ENCODE data around the gene TNFRSF6B. TPM values are rescaled to one million over a fixed set of nuclear protein-coding genes. Genes with fewer than 3 reads are reported as not detected.
A peak's percentile ranks its signal among the peaks of the same experiment; 100 is the strongest.
"Not testable (repeated sequence)": the region's sequence is repeated elsewhere in the genome, so short reads cannot be mapped to it uniquely, and the experiment has no call there.

The TNFRSF6B gene
- total and polyA plus RNA-seq, 3 experiments from 2014 or later, result 0.22 TPM; not detected in 2

- Mint-ChIP-seq H3K4me1 (peaks cover 9 to 21% (median 19%) of the 10 kb centered on the region in 3 donors), H3K27me3 (peaks cover 0 to 4% of the 10 kb centered on the region in 2 donors), H3K9me3 (no peaks in the 10 kb centered on the region), H3K36me3 (peaks cover 4 to 61% (median 7%) of the 10 kb centered on the region in 3 donors), H3K27ac (no peak overlapping the region), H3K4me3 (no peak overlapping the region)
- Histone ChIP-seq H3K9me3 (ENCODE audit: low read length) (no peaks in the 10 kb centered on the region), H3K4me3 (ENCODE audit: low read length) (no peak overlapping the region), H3K27me3 (ENCODE audit: insufficient read depth, low read length, poor library complexity, severe bottlenecking) (no peaks in the 10 kb centered on the region), H3K4me1 (ENCODE audit: insufficient read depth, low read length) (peaks cover 10% of the 10 kb centered on the region), H3K36me3 (ENCODE audit: insufficient read depth, low read length) (no peaks in the 10 kb centered on the region), H3K27ac (ENCODE audit: low read depth, low read length) (no peak overlapping the region)
- DNase-seq, result no peak
- CTCF ChIA-PET, result no interaction called here
- POLR2A ChIA-PET, result no interaction called here
These were observed 33.0 kb upstream of the TNFRSF6B start for GRCh38 chr20:63663332-63664066.

GRCh38 chr20:63664143-63664851, 32.2 kb upstream of the TNFRSF6B start:
- ChIA-PET POLR2A (no interaction called here), CTCF (no interaction called here)
- Histone ChIP-seq H3K36me3 (ENCODE audit: insufficient read depth, low read length) (no peaks in the 10 kb centered on the region), H3K27me3 (ENCODE audit: insufficient read depth, low read length, poor library complexity, severe bottlenecking) (no peaks in the 10 kb centered on the region), H3K4me3 (ENCODE audit: low read length) (no peak overlapping the region), H3K4me1 (ENCODE audit: insufficient read depth, low read length) (peaks cover 3% of the 10 kb centered on the region), H3K27ac (ENCODE audit: low read depth, low read length) (no peak overlapping the region), H3K9me3 (ENCODE audit: low read length) (no peaks in the 10 kb centered on the region)
- Mint-ChIP-seq H3K4me1 (peaks cover 8 to 13% (median 11%) of the 10 kb centered on the region in 3 donors), H3K27me3 (peaks cover 0 to 4% of the 10 kb centered on the region in 2 donors), H3K9me3 (no peaks in the 10 kb centered on the region), H3K36me3 (peaks cover 4 to 64% (median 7%) of the 10 kb centered on the region in 3 donors), H3K27ac (no peak overlapping the region), H3K4me3 (no peak overlapping the region)
- no peak for DNase-seq

- H3K36me3 Mint-ChIP-seq, result peaks cover 4 to 63% (median 7%) of the 10 kb centered on the region in 3 donors
- ChIA-PET POLR2A (no interaction called here), CTCF (no interaction called here)
- no peak for DNase-seq
- Histone ChIP-seq H3K36me3 (ENCODE audit: insufficient read depth, low read length) (no peaks in the 10 kb centered on the region), H3K9me3 (ENCODE audit: low read length) (no peaks in the 10 kb centered on the region), H3K4me3 (ENCODE audit: low read length) (no peak overlapping the region), H3K27ac (ENCODE audit: low read depth, low read length) (no peak overlapping the region), H3K4me1 (ENCODE audit: insufficient read depth, low read length) (no peaks in the 10 kb centered on the region), H3K27me3 (ENCODE audit: insufficient read depth, low read length, poor library complexity, severe bottlenecking) (no peaks in the 10 kb centered on the region)
- H3K9me3 Mint-ChIP-seq, result no peaks in the 10 kb centered on the region
- peaks cover 0 to 2% of the 10 kb centered on the region in 2 donors for H3K27me3 Mint-ChIP-seq
- peaks cover 3 to 6% (median 5%) of the 10 kb centered on the region in 3 donors for H3K4me1 Mint-ChIP-seq
- H3K27ac Mint-ChIP-seq, result no peak overlapping the region
- H3K4me3 Mint-ChIP-seq, result no peak overlapping the region
These were observed 31.4 kb upstream of the TNFRSF6B start for GRCh38 chr20:63664861-63665594.

GRCh38 chr20:63665708-63666107, 30.7 kb upstream of the TNFRSF6B start:
- H3K27ac Mint-ChIP-seq, result peak overlapping the region in 1 of 8 donors; percentile 48
- Histone ChIP-seq H3K27ac (ENCODE audit: low read depth, low read length) (no peak overlapping the region), H3K4me3 (ENCODE audit: low read length) (no peak overlapping the region), H3K9me3 (ENCODE audit: low read length) (no peaks in the 10 kb centered on the region), H3K36me3 (ENCODE audit: insufficient read depth, low read length) (no peaks in the 10 kb centered on the region), H3K27me3 (ENCODE audit: insufficient read depth, low read length, poor library complexity, severe bottlenecking) (no peaks in the 10 kb centered on the region), H3K4me1 (ENCODE audit: insufficient read depth, low read length) (no peaks in the 10 kb centered on the region)
- peaks cover 4 to 58% (median 9%) of the 10 kb centered on the region in 3 donors for H3K36me3 Mint-ChIP-seq
- peaks cover 0 to 1% (median 0%) of the 10 kb centered on the region in 3 donors for H3K4me1 Mint-ChIP-seq
- ChIA-PET POLR2A (no interaction called here), CTCF (no interaction called here)
- DNase-seq, result no peak
- H3K4me3 Mint-ChIP-seq, result no peak overlapping the region
- peaks cover 0 to 2% of the 10 kb centered on the region in 2 donors for H3K27me3 Mint-ChIP-seq
- H3K9me3 Mint-ChIP-seq, result no peaks in the 10 kb centered on the region

- POLR2A ChIA-PET, result no interaction called here
- no peaks in the 10 kb centered on the region for H3K36me3 ChIP-seq (ENCODE audit: insufficient read depth, low read length)
- CTCF ChIA-PET, result no interaction called here
- H3K4me1 ChIP-seq (ENCODE audit: insufficient read depth, low read length), result no peaks in the 10 kb centered on the region
- Mint-ChIP-seq H3K27me3 (no peaks in the 10 kb centered on the region), H3K27ac (peak overlapping the region in 1 of 8 donors; percentile 74), H3K9me3 (no peaks in the 10 kb centered on the region), H3K4me1 (no peaks in the 10 kb centered on the region), H3K4me3 (no peak overlapping the region), H3K36me3 (peaks cover 4 to 47% (median 9%) of the 10 kb centered on the region in 3 donors)
- no peak for DNase-seq
- no peaks in the 10 kb centered on the region for H3K27me3 ChIP-seq (ENCODE audit: insufficient read depth, low read length, poor library complexity, severe bottlenecking)
- H3K27ac ChIP-seq (ENCODE audit: low read depth, low read length), result no peak overlapping the region
- no peak overlapping the region for H3K4me3 ChIP-seq (ENCODE audit: low read length)
- H3K9me3 ChIP-seq (ENCODE audit: low read length), result no peaks in the 10 kb centered on the region
These were observed 28.6 kb upstream of the TNFRSF6B start for GRCh38 chr20:63667858-63668257.

GRCh38 chr20:63668351-63668750, 28.1 kb upstream of the TNFRSF6B start:
- Histone ChIP-seq H3K27ac (ENCODE audit: low read depth, low read length) (no peak overlapping the region), H3K4me1 (ENCODE audit: insufficient read depth, low read length) (no peaks in the 10 kb centered on the region), H3K27me3 (ENCODE audit: insufficient read depth, low read length, poor library complexity, severe bottlenecking) (no peaks in the 10 kb centered on the region), H3K4me3 (ENCODE audit: low read length) (no peak overlapping the region), H3K9me3 (ENCODE audit: low read length) (no peaks in the 10 kb centered on the region), H3K36me3 (ENCODE audit: insufficient read depth, low read length) (no peaks in the 10 kb centered on the region)
- ChIA-PET CTCF (interaction anchor here (0.9 to 1.3 kb wide), 2 partner anchors 10 to 131 kb away, joined by 5 to 6 read pairs; partner anchors contain the start of genes PTK6 and RTEL1), POLR2A (no interaction called here)
- Mint-ChIP-seq H3K9me3 (no peaks in the 10 kb centered on the region), H3K4me1 (no peaks in the 10 kb centered on the region), H3K27ac (peak overlapping the region in 1 of 8 donors; percentile 74), H3K36me3 (peaks cover 4 to 43% (median 9%) of the 10 kb centered on the region in 3 donors), H3K27me3 (no peaks in the 10 kb centered on the region), H3K4me3 (no peak overlapping the region)
- DNase-seq, result no peak

GRCh38 chr20:63671695-63672094, 24.8 kb upstream of the TNFRSF6B start:
- H3K27me3 ChIP-seq (ENCODE audit: insufficient read depth, low read length, poor library complexity, severe bottlenecking); DNase-seq; H3K27ac ChIP-seq (ENCODE audit: low read depth, low read length); H3K4me1 ChIP-seq (ENCODE audit: insufficient read depth, low read length); H3K36me3 ChIP-seq (ENCODE audit: insufficient read depth, low read length); POLR2A ChIA-PET; H3K4me1 Mint-ChIP-seq; H3K27ac Mint-ChIP-seq; H3K4me3 ChIP-seq (ENCODE audit: low read length); H3K9me3 Mint-ChIP-seq; CTCF ChIA-PET; H3K9me3 ChIP-seq (ENCODE audit: low read length); H3K27me3 Mint-ChIP-seq; H3K4me3 Mint-ChIP-seq: not testable (repeated sequence)
- peaks cover 4 to 40% (median 6%) of the 10 kb centered on the region in 3 donors for H3K36me3 Mint-ChIP-seq

- peaks cover 4 to 36% (median 6%) of the 10 kb centered on the region in 3 donors for H3K36me3 Mint-ChIP-seq
- no peaks in the 10 kb centered on the region for H3K4me1 Mint-ChIP-seq
- no peak overlapping the region for H3K27ac ChIP-seq (ENCODE audit: low read depth, low read length)
- H3K36me3 ChIP-seq (ENCODE audit: insufficient read depth, low read length), result no peaks in the 10 kb centered on the region
- CTCF ChIA-PET, result no interaction called here
- peak overlapping the region in 1 of 8 donors; percentile 63 for H3K27ac Mint-ChIP-seq
- POLR2A ChIA-PET, result no interaction called here
- H3K9me3 Mint-ChIP-seq, result no peaks in the 10 kb centered on the region
- no peak overlapping the region for H3K4me3 Mint-ChIP-seq
- H3K27me3 Mint-ChIP-seq, result no peaks in the 10 kb centered on the region
- no peak overlapping the region for H3K4me3 ChIP-seq (ENCODE audit: low read length)
- H3K9me3 ChIP-seq (ENCODE audit: low read length), result no peaks in the 10 kb centered on the region
- no peak for DNase-seq
- no peaks in the 10 kb centered on the region for H3K27me3 ChIP-seq (ENCODE audit: insufficient read depth, low read length, poor library complexity, severe bottlenecking)
- H3K4me1 ChIP-seq (ENCODE audit: insufficient read depth, low read length), result no peaks in the 10 kb centered on the region
These were observed 23.8 kb upstream of the TNFRSF6B start for GRCh38 chr20:63672666-63673065.

Data from CD8-positive, alpha-beta memory T cell (primary cell).